NCI-H82 treated with DMSO at 0.1 percent for 48 hours (cell line): ENCODE measurements around the gene LRBA.

ENCODE experiments used
- DNase-seq: peaks from one replicate; lab custom pipeline; 2025; ENCODE audit not compliant: unreplicated experiment; lab: John Stamatoyannopoulos, UW

Gene LRBA

DNA sequence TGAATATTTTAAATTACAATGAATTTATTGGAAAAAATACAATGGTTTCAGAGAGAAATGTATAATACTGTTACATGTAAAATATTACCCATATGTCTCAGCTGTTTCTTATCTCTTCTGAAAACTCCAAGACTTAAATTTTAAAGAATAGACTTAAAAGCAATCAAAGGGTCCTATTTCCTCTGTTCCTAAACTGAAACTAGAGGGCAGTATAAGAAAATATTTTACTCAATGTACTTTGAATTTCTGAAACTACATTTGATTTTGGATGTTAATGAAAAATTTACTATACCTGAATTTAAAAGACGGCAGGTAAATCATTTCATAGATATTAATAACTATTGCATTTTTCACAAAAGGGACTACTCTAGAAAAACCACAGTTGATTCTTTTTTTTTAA lies 200.2 kb downstream of the LRBA start:
- no peak for DNase-seq

DNA sequence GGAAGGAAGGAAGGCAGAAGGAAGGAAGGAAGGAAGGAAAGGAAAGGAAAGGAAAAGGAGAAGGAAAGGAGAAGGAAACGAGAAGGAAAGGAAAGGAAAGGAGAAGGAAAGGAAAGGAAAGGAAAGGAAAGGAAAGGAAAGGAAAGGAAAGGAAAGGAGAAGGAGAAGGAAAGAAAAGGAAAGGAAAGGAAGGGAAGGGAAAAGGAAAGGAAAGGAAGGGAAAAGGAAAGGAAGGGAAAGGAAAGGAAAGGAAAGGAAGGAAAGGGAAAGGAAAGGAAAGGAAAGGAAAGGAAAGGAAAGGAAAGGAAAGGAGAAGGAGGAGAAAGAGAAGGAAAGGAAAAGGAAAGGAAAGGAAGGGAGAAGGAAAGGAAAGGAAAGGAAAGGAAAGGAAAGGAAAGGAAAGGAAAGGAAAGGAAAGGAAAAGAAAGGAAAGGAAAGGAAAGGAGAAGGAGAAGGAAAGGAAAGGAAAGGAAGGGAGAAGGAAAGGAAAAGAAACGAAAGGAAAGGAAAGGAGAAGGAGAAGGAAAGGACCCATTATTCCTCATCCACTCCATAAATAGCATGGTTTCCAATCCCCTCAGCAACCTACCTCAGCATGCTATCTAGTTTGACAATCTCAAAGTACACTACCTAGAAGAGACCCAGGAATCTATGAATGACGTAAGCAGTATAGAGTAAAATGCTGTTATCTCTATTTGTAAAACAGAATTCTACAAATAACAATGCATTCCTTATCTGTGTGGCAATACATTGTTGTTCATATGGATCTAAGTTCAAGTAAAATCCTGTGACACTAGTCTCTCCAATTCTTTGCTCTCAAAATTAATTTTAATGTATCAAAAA lies 209.7 kb downstream of the LRBA start:
- DNase-seq, result no peak

DNA sequence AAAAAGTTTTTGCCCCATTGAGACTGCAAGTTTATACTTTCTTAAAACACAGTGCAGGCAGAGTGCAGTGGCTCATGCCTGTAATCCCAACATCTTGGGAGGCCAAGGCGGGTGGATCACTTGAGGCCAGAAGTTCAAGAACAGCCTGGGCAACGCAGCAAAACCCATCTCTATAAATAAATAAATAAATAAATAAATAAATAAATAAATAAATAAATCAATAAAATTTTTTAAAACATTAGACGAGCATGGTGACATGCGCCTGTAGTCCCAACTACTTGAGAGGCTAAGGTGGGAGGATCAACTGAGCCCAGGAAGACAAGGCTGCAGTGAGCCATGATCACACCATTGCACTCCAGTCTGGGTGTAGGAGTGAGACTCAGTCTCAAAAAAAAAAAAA lies 213.3 kb downstream of the LRBA start:
- no peak for DNase-seq

DNA sequence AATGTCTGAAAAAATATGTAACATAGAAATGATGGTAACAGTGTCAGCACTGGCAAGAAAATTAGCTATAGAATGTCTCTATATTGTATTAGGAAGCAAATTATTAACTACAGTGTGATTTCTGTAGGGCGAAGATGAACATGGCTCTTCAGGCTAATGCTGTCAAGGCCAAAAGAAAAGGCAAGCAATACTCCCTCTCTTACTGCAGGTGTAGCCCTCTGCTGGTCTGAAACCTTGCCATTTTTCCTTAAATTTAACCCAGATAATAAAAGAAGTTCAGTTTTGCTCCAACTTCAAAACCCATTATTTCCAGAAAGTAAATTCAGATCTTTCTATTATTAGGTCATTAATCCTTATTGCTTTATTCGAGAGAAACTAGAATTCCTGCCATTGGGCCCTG lies 215.9 kb downstream of the LRBA start:
- DNase-seq, result no peak

DNA sequence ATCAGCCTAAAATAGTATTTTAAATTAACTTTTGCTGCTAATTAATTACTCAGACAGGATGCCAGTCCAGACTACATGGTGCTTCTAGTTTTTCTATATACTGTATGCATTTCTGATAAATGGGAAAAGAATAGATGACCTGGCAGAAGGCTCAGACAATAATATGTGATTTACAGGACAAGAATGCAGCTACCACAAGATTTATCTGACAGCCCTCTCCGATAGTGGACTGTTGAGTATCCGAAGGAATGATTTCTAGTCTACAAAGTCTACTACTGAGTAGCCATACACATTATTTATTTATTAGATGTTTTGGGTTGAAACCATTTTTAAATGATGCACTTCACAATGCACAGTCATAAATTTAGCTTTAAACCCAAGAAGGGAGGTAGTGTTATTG lies 220.4 kb downstream of the LRBA start:
- DNase-seq, result no peak

DNA sequence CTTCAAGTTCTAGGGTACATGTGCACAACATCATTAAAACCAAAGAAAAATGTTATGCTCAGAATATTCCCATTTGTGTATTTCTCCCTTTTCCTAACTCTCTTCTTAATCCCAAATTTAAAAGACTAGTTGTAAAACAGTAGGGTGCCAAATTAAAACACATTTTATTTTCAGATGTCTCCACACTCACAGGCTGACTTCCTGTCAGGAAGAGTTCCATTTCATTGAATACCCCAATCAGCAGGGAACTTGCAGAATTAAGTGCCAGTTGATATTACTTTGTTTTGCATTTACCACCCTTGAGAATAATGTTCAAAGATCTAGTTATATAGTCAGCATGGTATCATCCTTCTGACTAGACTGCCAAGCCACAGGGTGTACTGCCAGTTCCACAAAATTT lies 225.2 kb downstream of the LRBA start:
- DNase-seq, result no peak

DNA sequence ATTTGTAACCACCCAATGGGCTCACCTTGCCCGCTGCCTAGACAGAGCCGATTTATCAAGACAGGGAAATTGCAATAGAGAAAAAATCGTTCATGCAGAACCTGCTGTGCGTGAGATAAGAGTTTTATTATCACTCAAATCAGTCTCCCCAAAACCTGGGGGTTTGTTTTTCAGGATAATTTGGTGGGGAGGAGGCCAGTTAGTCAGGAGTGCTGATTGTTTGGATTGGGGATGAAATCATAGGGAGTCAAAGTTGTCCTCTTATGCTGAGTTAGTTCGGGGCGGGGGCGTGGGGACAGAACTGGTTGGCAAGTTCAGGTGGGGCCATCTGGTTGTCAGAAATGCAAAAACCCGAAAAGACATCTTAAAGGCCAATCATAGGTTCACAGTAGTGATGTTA lies 230.1 kb downstream of the LRBA start:
- DNase-seq, result no peak

DNA sequence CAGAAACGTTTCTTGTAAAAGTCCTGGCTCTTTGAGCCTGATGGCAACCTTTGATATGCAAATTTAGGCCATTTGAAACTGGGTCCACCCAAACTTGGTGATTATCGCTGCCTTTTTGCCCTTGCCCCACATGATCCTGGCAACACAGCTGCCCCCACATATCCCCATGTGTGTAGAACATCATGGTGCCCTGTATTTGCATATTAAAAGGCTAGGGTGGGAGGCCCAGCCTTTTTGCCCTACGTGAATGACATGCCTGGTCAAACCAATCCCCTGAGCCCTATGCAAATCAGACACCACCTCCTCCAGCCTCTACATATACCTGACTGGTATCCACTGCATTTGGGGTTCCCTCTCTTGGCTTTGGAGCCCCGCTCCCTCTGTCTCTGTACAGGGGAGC lies 230.8 kb downstream of the LRBA start:
- no peak for DNase-seq

DNA sequence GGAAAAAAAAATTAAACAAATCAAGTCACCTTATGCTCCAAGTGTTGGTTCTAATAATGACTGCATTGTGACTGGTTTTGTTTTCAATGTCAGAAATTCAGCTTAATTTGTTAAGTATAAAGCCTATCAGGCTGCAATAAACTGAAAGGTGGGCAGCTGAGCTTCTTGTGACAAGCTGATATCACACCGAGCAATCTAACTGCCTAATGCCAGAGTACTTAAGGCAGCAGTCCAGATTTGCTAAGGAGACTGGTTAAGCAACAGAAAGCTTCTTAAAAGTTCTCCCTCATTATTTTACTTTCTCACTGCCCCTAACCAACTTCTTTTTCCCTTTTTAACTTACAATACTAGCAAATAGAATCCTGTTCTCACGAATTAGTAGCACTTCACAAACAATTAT lies 232.2 kb downstream of the LRBA start:
- peak; percentile 6 for DNase-seq

DNA sequence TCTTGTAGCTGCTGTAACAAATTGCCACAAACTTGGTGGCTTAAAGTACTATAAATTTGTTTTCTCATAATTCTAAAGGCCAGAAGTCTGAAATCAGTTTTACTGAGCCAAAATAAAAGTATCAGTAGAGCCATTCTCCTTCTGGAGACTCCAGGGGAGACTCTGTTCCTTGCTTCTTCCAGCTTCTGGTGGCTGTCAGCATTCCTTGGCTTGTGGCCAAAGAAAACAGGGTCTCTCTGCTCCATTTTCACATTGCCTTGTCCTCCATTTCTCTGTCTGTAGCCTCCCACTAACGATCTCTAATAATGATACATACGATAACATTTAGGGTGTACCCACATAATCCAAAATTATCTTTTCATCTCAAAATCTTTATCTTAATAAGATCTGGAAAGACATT lies 232.8 kb downstream of the LRBA start:
- no peak for DNase-seq

DNA sequence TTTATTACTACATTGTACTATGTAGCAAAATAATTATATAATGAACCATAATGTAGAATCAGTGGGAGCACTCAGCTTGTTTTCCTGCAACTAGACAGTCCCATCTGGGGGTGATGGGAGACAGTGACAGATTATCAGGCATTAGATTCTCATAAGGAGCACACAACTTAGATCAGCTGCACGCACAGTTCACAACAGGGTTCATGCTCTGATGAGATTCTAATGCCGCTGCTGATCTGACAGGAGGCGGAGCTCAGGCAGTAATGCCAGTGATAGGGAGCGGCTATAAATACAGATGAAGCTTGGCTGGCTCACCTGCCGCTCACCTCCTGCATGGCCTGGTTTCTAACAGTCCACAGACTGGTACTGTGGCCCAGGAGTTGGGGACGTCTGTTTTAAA lies 233.9 kb downstream of the LRBA start:
- peak; percentile 39 for DNase-seq

DNA sequence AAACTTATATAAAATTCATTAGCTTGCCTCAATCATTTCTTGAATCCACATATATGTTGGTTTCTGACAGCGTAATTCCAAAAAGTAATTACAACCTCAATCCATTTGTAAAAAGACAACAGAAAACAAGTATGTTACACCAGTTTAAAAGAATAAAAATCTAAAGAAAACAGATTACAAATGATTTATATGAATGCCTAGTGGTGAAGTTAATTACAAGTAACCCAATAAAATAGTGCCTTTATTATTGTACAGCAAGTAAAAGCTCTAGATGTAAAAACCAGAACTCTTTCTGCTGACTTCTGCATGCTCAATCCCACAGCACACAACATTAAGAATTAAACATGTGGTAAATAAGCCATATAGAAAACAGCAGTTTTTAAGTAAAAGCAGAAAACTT lies 235.4 kb downstream of the LRBA start:
- no peak for DNase-seq

DNA sequence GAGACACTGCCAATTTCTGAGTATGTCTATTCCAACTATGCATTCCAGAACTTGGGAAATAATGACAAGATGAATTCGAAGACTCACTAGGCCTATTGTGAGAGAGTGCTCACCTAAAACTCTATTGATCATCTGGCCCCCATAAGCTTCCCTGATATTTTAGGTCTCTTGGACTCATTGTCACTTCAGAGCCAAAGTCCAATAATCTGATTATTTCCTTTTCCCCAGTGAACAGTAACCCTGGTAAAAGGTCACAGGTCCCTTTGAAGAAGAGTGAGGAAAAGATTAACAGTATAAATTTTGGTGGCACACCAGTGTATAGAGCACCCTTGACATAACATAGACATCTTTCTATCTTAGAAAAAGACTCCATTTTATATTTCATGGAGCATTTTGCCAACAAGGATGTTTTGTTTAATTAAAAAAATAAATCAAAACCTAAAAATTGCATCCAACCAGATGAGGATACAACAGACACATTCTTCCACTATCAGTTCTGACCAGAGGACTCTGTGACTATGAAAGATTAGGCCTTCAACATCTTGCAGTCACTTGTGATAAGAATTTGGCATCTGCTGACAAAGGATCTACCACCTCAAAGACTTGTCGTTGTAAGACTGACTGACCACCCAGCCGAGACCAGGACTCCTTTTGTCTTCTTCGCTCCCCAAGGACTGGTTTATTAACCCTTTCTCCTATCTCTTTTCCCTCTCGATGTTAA lies 241.2 kb downstream of the LRBA start:
- DNase-seq, result no peak

DNA sequence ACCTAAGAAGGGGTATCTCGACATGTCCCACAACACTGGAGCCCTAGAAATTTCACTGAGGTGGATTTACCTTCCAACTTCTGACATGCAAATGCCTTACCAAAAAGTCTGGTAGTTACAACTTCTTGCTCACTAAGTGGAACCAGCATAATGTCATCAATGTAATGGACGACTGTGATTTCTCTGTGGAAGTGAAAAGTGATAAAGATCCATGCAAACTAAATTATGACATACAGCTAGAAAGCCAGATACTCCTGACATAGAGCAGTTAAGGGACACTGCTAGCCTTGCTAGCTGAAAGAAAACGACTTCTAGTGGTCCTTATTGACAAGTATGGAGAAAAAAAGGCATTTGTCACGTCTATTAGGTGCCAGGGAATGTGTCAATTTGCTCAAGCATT lies 242.1 kb downstream of the LRBA start:
- no peak for DNase-seq

DNA sequence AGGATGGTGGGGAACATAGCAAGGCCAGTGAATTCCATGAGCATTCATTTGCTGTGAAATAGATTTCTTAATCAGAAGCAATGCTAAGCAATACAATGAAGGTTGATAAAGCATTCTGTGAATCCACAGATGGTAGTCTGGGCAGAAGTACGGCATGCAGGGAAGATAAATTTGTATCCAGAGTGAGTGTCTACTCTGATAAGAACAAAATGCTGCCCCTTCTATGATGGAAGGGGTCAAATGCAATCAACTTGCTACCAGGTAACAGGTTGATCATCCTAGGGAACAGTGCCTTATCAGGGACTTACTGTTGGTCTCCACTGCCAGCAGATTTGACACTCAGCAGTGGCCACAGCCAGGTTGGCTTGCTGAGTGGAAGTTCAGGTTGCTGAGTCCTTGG lies 243.7 kb downstream of the LRBA start:
- no peak for DNase-seq

DNA sequence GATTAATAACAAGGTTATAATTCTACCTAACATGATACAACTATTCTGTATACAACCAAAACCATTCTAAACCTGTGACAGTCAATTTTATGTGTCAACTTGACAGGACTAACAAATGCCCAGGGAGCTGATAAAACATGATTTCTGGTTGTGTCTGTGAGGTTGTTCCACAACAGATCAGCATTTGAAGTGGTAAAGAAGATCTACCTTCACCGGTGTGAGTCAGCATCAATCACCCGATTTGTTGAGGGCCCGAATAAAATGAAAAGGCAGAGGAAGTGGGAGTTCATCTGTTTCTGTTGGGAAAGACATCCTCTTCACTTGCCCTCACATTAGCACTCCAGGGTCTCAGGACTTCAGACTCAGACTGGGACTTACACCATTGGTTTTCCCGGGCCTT lies 245.2 kb downstream of the LRBA start:
- DNase-seq, result no peak

DNA sequence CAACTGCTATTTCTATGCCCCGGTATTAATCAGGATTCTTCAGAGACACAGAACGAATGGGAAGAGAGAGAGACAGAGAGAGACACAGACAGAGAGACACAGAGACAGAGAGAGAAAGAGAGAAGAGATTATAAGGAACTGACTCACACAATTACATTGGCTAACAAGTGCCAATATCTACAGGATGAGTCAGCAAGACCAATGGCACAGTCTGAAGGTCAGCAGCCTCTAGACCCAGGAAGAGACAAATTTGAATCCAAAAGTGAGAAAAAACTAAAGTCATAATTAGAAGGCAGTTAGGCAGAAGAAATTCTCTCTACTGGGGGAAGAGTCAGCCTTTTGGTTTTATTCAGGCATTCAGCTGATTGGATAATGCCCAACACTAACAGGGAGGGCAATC lies 245.8 kb downstream of the LRBA start:
- DNase-seq, result no peak

DNA sequence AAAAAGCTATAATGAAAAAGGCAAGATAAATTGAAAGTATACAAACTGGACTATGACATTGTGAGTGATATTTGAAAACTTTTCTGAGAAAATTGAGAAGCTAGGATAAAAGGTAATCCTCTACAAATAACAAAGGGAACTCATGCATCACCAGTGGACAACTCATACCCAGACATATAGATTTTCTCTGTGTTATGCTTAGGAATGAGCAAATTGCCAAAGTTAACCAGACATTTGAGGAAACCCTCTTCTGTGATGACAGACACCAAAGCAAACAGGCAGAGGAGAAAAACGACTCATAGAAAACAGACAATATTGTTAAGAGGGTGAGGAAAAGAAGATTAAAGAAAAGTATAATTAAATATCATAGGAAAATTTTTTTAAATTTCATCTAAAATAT lies 246.6 kb downstream of the LRBA start:
- DNase-seq, result no peak

DNA sequence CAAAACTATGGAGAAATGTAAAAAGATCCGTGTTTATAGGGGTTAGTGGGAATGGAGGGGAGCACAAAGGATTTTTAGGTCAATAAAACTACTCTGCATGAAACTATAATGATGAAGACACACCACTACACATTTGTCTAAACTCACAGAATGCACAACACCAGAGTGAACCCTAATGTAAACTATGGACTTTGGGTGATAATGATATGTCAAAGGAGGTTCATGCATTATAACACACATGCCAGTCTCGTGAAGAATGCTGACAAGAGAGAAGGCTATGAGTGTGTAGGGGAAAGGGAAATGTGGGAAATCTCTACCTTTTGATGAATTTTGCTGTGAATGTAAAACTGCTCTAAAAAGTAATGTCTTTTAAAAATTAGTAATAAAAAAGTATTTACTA lies 249.9 kb downstream of the LRBA start:
- no peak for DNase-seq

DNA sequence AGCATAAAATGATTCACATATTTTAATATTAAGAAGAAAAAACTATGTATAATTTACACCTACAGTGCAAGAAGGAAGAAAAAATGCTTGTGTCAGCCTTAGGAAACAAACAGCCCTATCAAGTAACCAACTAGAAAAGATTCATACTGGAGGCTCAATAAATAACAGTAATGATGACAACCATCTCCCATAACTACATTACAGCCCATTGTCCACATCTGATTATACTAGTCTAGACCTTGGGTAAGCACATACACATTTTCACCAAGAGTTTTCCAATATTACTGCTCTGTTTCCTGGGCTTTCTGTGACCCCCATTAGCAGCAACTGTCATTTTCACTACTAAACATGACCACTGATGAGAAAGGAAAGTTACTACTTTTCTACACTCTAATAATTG lies 263.4 kb downstream of the LRBA start:
- DNase-seq, result no peak

DNA sequence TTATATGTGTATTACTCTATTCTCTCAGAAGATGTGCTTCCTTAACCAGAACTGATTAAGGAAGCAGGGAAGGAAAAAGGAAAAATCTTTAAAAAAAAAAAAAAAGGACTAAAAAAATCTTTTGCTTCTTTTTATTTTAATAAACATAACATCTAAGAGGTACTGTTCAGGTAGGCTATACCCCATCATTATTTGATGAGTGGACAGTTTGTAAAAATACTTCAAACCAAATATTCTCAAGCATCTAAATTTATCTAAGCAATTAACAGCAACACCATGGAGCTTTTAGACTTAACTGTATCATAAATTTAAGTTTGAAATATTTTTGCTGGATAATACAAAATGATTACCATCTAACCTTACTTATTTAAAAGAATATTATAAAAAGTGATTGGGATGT lies 264.3 kb downstream of the LRBA start:
- no peak for DNase-seq

DNA sequence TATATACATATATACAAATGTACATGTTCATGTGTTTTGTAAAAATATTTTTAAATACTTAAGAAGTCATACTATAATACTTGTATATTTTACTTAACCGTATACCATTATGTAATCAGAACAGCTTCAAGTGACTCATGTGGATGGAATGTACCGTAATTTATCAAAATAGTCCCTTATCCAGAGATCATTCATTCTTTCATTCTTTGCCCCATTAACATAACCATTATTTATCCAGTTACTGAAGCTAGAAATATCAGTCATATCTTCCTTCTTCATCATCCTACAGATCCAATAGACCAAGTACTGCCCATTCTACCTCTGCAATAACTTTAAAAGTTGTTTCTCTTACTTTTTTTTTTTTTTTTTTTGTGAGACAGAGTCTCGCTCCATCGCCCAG lies 268.9 kb downstream of the LRBA start:
- no peak for DNase-seq

DNA sequence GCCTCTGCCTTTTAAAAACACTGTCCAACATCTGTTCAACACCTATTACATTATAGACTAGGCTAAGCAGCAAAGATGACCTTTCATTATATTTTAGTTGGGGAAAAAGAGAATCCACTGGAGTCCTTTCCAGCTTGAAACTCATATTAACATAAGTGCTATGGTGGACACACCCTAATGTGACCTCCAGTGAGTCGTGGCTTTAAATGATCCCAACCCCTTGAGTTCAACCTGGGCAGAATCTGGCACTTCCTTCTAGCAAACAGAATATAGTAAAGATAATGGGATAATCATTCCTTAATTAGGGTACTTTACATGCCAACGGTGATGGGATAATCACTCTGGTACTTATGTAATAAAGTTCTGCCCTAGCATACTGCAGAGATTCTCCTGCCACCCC lies 270.5 kb downstream of the LRBA start:
- peak; percentile 13 for DNase-seq
